Skeletal muscle cell (primary cell): ENCODE measurements around the gene PADI2.

Experiments
- DNase-seq: peaks from one replicate; pipeline ENCODE4 v3.0.0-alpha.2; 2010; ENCODE audit warnings: low read depth
- H3K4me3 ChIP-seq: 2 replicates; pipeline ENCODE4 v1.5.1; 2011; ENCODE audit warnings: low read depth, mild to moderate bottlenecking, control low read depth, low read length, moderate library complexity

Gene PADI2

GRCh38 chr1:17094664-17095063 lies 24.6 kb downstream of the PADI2 start:
- no peak overlapping the region for H3K4me3 ChIP-seq
- DNase-seq: no peak

DNA sequence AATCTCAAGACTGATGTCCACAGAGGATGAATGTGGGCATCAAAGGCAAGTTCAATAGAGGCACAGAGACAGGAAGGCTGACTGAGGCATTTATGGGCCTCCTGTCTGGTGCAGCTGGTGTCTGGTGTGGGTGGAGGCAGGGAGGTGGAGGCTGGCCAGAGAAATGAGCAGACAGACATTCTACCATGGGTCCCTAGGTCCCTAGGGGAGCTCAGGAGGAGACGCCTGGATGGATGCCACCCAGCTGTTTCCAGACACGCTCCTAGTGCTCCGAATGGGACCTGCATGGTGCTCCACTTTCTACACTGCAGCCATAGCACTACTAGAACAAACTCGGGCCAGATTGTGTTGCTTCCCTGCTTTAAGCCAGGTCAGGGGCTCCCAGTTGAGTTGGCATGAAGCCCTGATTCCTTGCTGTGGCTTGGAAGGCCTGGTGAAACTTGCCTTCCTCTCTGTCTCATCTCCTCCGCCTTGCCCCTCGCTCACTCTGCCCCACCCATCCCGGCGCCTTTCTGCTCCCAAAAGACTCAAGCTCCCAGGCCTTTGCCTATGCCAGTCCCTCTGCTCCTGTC lies 25.3 kb downstream of the PADI2 start:
- no peak overlapping the region for H3K4me3 ChIP-seq
- DNase-seq: no peak

GRCh38 chr1:17091252-17091651 lies 28.0 kb downstream of the PADI2 start:
- no peak for DNase-seq

DNA sequence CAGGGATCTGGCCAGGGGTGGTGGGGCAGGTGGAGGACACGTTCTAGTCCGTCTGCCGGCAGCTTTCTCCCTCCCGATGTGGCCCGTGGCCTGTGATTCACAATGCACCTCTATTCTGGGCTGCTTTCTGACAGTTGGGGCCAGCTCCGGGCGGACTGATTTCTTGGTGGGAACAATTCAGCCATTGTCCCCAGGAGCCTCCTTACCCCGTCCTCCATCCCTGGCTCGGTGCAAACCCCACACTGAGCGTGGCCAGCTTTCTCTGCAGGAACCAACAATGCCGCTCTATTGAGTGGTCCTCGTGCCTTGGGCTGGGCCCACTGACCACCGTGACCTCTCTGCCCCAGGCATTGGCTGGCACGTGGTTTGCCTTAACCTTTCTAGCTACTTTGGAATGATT lies 29.7 kb downstream of the PADI2 start:
- DNase-seq: no peak
- no peak overlapping the region for H3K4me3 ChIP-seq

More at GRCh38 chr1:17091252-17091651, 28.0 kb downstream of the PADI2 start:
- H3K4me3 ChIP-seq: no peak overlapping the region

DNA sequence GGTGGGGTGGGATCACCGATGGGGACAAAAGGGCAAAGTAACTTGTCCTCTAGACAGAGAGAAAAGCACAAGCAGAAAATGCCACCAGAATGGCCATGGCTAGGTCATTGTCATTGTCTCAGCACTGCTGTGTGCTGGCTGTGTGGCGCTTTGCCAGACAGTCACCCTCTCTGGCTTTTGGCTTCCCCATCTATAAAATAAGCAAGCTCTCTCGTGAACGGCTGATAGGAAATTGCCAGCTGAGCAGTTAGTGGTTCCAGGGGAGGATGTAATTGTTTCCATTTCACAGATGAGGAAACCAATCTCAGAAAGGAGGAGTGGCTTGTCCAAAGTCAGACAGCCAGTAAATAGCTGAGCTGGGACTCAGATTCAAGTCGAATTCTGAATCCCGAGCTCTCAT lies 32.5 kb downstream of the PADI2 start:
- DNase-seq: no peak

DNA sequence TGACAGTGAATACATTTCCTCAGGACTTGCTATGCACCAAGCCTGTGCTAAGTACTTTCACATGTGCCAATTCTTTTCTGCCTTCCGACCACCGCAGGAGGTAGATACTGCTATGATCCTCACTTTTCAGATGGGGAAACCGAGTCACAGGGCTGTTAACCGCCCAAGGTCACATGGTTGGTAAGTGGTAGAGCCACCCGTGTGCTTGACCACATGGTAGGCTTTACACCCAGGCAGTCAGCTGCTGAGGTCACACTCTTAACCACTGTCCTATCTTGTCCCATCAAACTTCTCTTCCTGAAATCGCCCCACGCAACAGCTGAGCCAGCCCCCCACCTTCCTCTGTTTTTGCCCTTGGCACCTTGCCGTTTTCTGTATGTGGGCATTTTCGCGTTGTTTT lies 34.5 kb downstream of the PADI2 start:
- no peak for DNase-seq
- no peak overlapping the region for H3K4me3 ChIP-seq

More for the DNA sequence above, 32.5 kb downstream of the PADI2 start:
- no peak overlapping the region for H3K4me3 ChIP-seq

- no peak overlapping the region for H3K4me3 ChIP-seq
- DNase-seq: no peak
These were observed 36.5 kb downstream of the PADI2 start for GRCh38 chr1:17082761-17083160.

- H3K4me3 ChIP-seq: no peak overlapping the region
- DNase-seq: no peak
These were observed 37.8 kb downstream of the PADI2 start for GRCh38 chr1:17081439-17081838.

DNA sequence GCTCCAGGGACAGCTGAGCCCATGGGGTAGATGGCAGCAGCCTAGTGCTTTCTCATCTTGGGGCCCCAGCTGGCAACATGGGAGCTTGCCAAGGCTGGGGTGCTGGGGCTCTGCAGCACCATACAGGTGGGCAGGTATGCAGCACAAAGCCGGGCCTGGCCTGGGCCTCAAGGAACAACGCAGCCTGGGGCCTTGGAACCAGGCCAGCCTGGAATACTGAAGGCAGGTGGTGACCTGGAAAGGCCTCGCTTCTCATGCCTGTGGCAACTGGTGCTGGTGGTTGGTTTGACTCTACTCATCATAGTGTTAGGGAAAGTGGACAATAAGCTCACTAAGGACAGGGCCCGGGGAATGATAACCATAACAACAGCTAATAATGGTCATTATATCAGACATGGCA lies 38.4 kb downstream of the PADI2 start:
- H3K4me3 ChIP-seq: no peak overlapping the region
- DNase-seq: no peak

DNA sequence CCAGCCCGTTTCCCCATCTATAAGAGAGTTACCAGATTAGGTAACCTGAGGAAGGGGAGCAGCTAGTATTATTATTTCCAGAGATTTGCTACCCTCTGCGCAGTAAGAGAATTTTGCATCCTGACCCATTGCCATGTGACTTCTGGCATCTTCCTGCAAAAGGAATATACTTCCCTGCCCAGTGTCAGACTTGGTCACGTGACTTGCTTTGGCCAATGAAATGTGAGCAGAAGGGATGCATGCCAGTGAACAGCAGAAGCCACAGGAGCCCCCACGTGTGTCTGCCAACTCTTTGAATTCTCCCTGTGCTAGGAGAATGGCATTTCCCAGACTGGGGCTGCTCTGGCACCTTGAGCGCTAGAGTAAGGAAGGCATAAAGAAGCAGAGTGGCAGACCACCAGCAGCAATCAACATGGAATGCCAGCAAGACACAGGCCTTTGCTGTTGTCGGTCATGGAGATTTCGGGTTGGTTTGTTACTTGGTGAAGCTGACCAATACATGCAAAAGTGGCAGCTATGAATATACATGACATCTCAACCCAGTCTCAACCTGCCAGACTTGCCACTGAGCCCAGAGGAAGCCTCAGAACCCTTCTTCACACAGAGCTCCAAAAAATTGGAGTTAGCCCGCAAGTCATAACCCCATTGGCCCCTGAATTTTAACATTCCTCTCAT lies 39.0 kb downstream of the PADI2 start:
- no peak overlapping the region for H3K4me3 ChIP-seq

GRCh38 chr1:17078991-17079868 lies 40.0 kb downstream of the PADI2 start:
- no peak overlapping the region for H3K4me3 ChIP-seq
- no peak for DNase-seq

More for the DNA sequence above, 39.0 kb downstream of the PADI2 start:
- DNase-seq: no peak

DNA sequence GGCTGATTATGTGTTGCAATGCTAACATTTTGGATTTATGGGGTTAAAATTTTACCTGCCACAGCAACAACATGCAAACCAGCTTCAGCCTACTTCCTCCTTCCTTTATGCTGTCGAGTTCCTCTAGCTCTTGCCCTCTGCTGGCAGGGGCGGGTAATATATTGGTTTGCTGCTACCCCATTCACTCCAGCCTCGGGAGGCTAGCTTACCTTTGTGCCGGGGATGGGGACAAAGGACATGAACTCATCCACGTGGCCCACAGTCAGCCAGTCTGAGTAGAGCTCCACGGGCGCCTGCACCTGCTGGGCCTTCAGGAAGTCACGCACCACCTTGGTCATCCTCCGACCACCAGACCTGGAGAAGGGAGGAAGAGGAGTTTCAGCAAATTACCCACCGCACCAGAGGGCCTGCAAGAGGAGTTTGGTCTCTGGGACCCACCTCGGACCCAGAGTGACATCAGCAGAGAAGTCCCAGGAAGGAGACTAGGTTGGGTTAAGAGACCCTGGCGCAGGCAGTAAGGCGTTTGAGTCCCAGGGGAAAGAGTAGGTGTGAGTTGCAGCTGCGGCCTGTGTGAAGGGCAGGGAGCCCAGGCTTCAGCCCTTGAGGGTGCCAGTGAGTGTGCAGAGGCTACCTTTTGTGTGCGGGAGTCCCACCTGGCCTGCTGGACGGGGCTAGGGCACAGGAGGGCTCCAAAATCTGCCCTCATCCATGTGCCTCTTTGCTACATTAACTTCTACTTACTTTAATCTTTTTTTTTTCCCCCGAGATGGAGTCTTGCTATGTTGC lies 43.6 kb downstream of the PADI2 start:
- no peak for DNase-seq
- H3K4me3 ChIP-seq: no peak overlapping the region

GRCh38 chr1:17071794-17072193 lies 47.5 kb downstream of the PADI2 start:
- no peak for DNase-seq
- H3K4me3 ChIP-seq: no peak overlapping the region

DNA sequence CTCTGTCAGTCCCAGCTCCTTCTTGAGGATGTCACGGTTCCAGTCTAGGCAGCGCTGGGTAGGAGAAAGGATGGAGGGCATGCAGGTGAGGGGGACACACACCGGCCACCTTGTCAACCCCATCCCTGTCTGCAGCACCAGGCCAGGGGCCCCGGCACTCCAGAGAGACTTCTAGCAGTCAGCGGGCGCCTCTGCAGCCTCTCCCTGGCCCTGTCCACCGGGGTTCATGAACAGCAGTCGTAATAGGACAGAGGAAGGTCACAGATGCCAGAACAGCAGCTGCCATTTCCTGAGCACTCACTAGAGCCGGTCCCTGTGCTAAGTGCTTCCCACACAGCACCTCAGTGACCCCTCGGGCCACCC lies 49.1 kb downstream of the PADI2 start:
- no peak overlapping the region for H3K4me3 ChIP-seq
- DNase-seq: no peak

GRCh38 chr1:17069452-17070162 lies 49.6 kb downstream of the PADI2 start:
- no peak overlapping the region for H3K4me3 ChIP-seq
- DNase-seq: no peak

GRCh38 chr1:17068789-17069188 lies 50.5 kb downstream of the PADI2 start:
- DNase-seq: no peak
- no peak overlapping the region for H3K4me3 ChIP-seq

GRCh38 chr1:17067465-17068240 lies 51.6 kb downstream of the PADI2 start:
- no peak overlapping the region for H3K4me3 ChIP-seq
- no peak for DNase-seq

DNA sequence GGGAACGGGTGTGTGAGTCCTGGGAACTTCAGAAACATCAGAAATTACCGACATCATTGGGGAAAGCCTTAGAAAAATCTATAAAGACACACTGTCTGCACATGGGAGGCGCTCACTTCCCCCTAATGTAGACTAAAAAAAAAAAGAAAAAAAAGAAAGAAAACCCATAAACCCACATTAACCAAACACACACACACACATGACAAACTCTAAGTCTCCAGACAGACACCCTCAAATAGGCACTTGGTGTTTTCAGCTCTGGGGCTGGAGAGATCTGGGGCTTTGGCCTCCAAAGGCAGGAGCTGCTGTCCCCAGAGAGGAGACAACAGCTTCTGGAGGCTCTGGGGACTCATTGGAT lies 52.2 kb downstream of the PADI2 start:
- no peak for DNase-seq
- H3K4me3 ChIP-seq: no peak overlapping the region
